GM12874 (cell line): ENCODE data around the gene CWC25.

ENCODE experiments used
- TF ChIP-seq, protein P1 (sequence below): IDR thresholded peaks from 2 replicates; pipeline ENCODE4 v1.5.1; 2011; ENCODE audit warnings: low read depth, mild to moderate bottlenecking, control low read depth, low read length, moderate library complexity; ENCODE audit not compliant: insufficient read depth

Gene CWC25

DNA sequence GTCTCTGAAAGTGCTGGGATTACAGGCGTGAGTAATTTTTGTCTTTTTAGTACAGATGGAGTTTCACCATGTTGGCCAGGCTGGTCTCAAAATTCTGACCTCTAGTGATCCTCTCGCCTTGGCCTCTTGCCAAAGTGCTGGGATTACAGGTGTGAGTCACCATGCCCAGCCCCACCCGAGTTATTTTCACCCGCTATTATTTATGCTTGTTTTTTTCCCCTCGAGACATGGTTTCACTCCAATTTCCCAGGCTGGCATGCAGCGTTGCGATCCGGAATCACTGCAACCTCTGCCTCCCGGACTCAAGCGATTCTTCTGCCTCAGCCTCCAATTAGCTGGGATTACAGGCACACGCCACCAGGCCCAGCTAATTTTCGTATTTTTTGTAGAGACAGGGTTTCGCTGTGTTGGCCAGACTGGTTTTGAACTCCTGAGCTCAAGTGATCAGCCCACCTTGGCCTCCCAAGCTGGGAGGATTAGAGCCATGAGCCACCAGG, 19.2 kb upstream of the CWC25 start:
- TF ChIP-seq, protein P1, sequence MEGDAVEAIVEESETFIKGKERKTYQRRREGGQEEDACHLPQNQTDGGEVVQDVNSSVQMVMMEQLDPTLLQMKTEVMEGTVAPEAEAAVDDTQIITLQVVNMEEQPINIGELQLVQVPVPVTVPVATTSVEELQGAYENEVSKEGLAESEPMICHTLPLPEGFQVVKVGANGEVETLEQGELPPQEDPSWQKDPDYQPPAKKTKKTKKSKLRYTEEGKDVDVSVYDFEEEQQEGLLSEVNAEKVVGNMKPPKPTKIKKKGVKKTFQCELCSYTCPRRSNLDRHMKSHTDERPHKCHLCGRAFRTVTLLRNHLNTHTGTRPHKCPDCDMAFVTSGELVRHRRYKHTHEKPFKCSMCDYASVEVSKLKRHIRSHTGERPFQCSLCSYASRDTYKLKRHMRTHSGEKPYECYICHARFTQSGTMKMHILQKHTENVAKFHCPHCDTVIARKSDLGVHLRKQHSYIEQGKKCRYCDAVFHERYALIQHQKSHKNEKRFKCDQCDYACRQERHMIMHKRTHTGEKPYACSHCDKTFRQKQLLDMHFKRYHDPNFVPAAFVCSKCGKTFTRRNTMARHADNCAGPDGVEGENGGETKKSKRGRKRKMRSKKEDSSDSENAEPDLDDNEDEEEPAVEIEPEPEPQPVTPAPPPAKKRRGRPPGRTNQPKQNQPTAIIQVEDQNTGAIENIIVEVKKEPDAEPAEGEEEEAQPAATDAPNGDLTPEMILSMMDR: no peak

DNA sequence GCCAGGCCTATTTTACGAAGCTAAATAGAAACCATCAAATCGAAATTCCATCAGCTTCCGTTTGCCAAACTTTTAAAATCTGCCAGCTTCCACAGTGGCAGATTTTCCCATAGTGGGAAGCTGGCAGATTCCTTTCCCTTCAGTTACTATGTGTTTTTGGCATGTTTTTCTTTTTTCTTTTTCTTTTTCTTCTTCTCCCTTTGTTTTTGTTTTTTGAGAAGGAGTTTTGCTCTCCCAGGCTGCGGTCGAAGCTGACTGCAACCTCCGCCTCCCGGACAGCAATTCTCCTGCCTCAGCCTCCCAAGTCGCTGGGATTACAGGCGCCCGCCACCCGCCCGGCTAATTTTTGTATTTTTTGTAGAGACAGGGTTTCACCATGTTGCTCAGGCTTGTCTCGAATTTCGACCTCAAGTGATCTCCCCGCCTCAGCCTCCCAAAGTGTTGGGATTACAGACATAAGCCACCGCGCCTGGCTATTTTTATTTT, 684 bp upstream of the CWC25 start:
- TF ChIP-seq, protein P1: no peak

DNA sequence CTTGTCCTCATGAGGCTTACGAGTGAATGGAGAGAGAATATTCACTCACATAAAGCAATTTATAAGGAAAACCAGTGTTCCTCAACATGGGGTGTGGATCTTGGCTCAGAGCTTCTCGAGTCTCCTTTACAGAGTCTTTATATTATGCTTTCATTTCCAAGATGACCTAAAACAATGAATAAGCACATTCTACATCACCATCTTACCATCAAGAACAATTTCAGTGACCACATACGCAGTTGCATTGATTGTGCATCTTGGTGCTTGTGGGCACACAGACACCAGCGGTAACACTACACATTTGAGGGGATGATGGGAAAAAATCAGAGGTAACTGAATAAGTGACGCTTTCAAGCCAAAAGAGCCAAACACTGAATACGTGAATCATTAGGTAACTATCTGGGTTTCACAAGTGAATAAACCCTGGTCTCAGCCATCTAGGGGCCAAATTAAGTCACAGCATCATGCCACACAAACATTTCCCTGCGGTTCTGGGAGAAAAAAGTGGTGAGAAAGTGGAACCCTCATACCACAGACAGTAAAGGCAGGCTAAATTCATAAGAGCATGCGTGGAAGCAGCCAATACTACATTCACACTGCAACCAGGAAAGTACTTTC, 9.4 kb downstream of the CWC25 start:
- TF ChIP-seq, protein P1: no peak

DNA sequence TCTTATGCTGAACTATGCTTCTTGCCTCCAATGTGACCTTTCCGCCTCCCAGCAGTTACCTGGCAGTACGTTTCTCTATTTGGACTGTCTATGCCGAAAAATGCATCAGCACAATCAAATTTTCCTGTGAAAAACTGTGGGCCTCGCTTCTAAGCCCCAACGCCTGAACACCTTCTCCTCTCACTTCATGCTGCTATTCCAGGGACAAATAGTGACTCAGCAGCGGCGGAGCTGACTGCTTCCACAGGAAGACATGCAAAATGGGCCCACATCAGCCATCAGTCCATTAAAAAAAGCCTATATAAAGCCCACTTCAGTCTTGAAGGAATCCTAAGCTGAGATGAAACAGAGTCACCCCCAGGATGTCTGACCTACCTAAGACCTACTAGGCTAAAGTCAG, 15.3 kb downstream of the CWC25 start:
- TF ChIP-seq, protein P1: no peak

DNA sequence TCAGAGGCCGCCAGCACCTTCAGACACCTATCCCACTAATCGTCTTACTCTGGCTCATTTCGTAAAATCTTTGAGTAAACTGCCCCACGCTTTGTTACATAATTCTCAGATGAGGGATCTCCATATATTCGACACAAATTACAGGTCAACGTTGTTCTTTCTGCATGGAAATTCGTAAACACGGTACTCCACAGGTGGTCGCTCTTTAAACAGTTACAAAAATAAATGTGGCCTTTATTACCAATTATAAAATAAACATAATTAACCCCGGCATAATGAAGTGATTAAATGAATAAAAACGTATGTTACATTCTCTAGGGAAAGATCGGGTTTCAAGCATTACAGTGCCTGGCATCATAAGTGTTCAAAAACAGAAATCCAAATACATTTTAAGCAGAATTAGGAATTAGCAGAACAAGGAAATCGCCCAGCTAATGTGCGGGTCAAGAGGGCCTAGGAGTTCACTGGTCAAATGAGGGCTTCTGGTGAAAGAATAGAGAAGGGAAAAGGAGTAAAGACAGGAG, 24.8 kb downstream of the CWC25 start:
- TF ChIP-seq, protein P1: no peak

DNA sequence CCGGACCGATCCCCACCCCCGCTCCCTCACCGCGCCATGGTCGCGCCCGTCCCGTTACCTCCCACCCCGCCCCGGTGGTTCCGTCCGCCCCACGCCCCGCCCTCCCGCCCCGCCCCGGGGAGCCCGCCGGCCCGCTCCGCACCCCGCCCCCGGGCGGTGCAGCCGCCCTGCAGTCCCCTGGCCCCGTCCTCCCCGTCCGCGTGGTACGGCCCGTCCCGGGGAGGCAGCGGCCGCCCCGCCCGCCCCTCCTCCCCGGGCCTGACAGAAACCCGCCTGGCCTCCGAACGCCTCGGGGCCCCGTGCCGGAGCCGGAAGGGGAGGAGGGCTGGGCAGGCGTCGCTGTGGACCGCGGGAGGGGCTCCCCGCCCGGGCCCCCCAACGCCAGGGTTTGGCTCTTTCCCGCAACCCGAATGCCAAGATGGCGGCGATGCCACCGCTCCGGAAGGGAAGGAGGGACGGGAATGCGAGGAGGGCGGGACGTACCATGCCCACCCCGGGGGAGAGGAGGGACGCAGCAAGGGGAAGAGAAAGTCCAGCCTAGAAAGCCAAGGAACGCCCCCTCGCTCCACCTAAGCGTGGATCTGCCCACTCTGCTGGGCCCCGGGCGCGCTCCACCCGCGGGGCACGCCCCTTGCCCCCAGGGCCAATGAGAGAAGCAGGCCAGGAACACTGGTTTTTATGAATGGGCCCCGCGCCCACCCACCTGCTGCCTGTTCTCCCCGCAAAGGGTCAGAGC, 25.5 kb downstream of the CWC25 start, which contains the start of gene PIP4K2B:
Gene PIP4K2B (minus strand): TSS at position 56 of the 736 bp plus-strand sequence. CDS start 132 bp downstream, outside the sequence.
- TF ChIP-seq, protein P1: no peak
